GM23338 (cell line): Measurements from ENCODE around the gene IRGM. TPM values are rescaled to one million over a fixed set of nuclear protein-coding genes. Genes with fewer than 3 reads are reported as not detected.
"Not testable (repeated sequence)": the region's sequence is repeated elsewhere in the genome, so short reads cannot be mapped to it uniquely, and the experiment has no call there.

Experiments
- ATAC-seq: fragments of 200-7000 bp; cut with Tn5 transposase; 3 replicates; pipeline ENCODE4 v1.9.1; 2020
- DNase-seq: peaks from one replicate; pipeline ENCODE4 v3.0.0-alpha.2; 2015; ENCODE audit warnings: low spot score
- H2AFZ ChIP-seq: fragments of 200-600 bp; sonication (generic); 2 replicates; pipeline ENCODE4 v1.8.0; 2016; ENCODE audit warnings: antibody characterized with exemption, mild to moderate bottlenecking, moderate library complexity
- H3F3A ChIP-seq: fragments of 200-600 bp; sonication (generic); replicated peaks from 2 replicates; pipeline ENCODE4 v1.8.0; 2017; ENCODE audit warnings: antibody characterized with exemption, mixed run types, low read depth
- H3K27ac ChIP-seq: fragments of 200-600 bp; sonication (generic); 2 replicates; pipeline ENCODE4 v1.6.1; 2016; ENCODE audit warnings: low read depth
- H3K27me3 ChIP-seq: fragments of 200-600 bp; sonication (generic); 2 replicates; pipeline ENCODE4 v1.8.0; 2016; ENCODE audit warnings: mild to moderate bottlenecking, mixed run types, moderate library complexity; ENCODE audit not compliant: insufficient read depth
- H3K36me3 ChIP-seq: fragments of 200-600 bp; sonication (generic); 2 replicates; pipeline ENCODE4 v1.8.0; 2016; ENCODE audit warnings: mild to moderate bottlenecking; ENCODE audit not compliant: insufficient read depth
- H3K4me1 ChIP-seq: fragments of 200-600 bp; sonication (generic); 2 replicates; pipeline ENCODE4 v1.8.0; 2016; ENCODE audit warnings: mild to moderate bottlenecking, moderate library complexity; ENCODE audit not compliant: insufficient read depth
- H3K4me2 ChIP-seq: fragments of 200-600 bp; sonication (generic); 2 replicates; pipeline ENCODE4 v1.7.1; 2017; ENCODE audit warnings: mixed run types
- H3K4me3 ChIP-seq: fragments of 200-600 bp; sonication (generic); 2 replicates; pipeline ENCODE4 v1.6.1; 2016; ENCODE audit warnings: mixed run types
- H3K79me2 ChIP-seq: fragments of 200-600 bp; sonication (generic); replicated peaks from 2 replicates; pipeline ENCODE4 v1.8.0; 2017; ENCODE audit warnings: mild to moderate bottlenecking; ENCODE audit not compliant: insufficient read depth
- H3K9me2 ChIP-seq: fragments of 200-600 bp; sonication (generic); 2 replicates; pipeline ENCODE4 v1.8.0; 2017; ENCODE audit not compliant: insufficient read depth
- H4K20me1 ChIP-seq: fragments of 200-600 bp; sonication (generic); replicated peaks from 2 replicates; pipeline ENCODE4 v1.8.0; 2017; ENCODE audit warnings: mild to moderate bottlenecking; ENCODE audit not compliant: insufficient read depth
- H3K27ac Mint-ChIP-seq: 2 replicates; pipeline ENCODE4 v1.8.0; 2020; ENCODE audit warnings: inconsistent platforms, mild to moderate bottlenecking, moderate library complexity, mixed read lengths
- H3K27me3 Mint-ChIP-seq: 3 replicates; pipeline ENCODE4 v1.8.0; 2022; ENCODE audit warnings: low read depth, mild to moderate bottlenecking, moderate library complexity, mixed read lengths, inconsistent platforms; ENCODE audit not compliant: insufficient read depth, poor library complexity
- H3K36me3 Mint-ChIP-seq: 3 replicates; pipeline ENCODE4 v1.8.0; 2021; ENCODE audit warnings: low read depth, mild to moderate bottlenecking, inconsistent platforms, moderate library complexity, mixed read lengths
- H3K4me1 Mint-ChIP-seq: 3 replicates; pipeline ENCODE4 v1.8.0; 2020; ENCODE audit warnings: mild to moderate bottlenecking, inconsistent platforms, mixed read lengths
- H3K4me3 Mint-ChIP-seq: 3 replicates; pipeline ENCODE4 v1.8.0; 2021; ENCODE audit warnings: moderate library complexity, mild to moderate bottlenecking, inconsistent platforms, mixed read lengths
- H3K9me3 Mint-ChIP-seq: 3 replicates; pipeline ENCODE4 v1.8.0; 2020; ENCODE audit warnings: moderate library complexity, mild to moderate bottlenecking, inconsistent platforms, mixed read lengths
- CREB1 ChIP-seq: fragments of 250-450 bp; sonication (Bioruptor Pico); IDR thresholded peaks from 2 replicates; pipeline ENCODE4 v1.5.0; 2020; ENCODE audit warnings: low read depth, mild to moderate bottlenecking, moderate library complexity
- EZH2 ChIP-seq: fragments of 200-600 bp; sonication (generic); IDR thresholded peaks from one replicate; pipeline ENCODE4 v1.8.0; 2017; ENCODE audit warnings: antibody characterized with exemption, mild to moderate bottlenecking, low read depth; ENCODE audit not compliant: unreplicated experiment
- EZH2phosphoT487 ChIP-seq: fragments of 200-600 bp; sonication (generic); IDR thresholded peaks from one replicate; pipeline ENCODE4 v1.8.1; 2018; ENCODE audit warnings: antibody characterized with exemption; ENCODE audit not compliant: unreplicated experiment
- JUNB ChIP-seq: IDR thresholded peaks from one replicate; pipeline ENCODE4 v1.6.1; 2016; ENCODE audit warnings: antibody characterized with exemption; ENCODE audit not compliant: unreplicated experiment
- POLR2AphosphoS5 ChIP-seq: IDR thresholded peaks from 2 replicates; pipeline ENCODE4 v1.6.1; 2016; ENCODE audit warnings: antibody characterized with exemption, low read depth
- STAT1 ChIP-seq: IDR thresholded peaks from one replicate; pipeline ENCODE4 v1.6.1; 2016; ENCODE audit warnings: antibody characterized with exemption; ENCODE audit not compliant: unreplicated experiment
- polyA plus RNA-seq: library from polyadenylated mRNA; unstranded; fragments of >200 nt; fragmentation: Nextera tagmentation; extraction: Ambion mirVana; gene quantifications from 2 replicates; pipeline ENCODE4 v1.2.1, GENCODE V29; 2016
- total RNA-seq: library from RNA; depleted of rRNA; stranded (reverse); fragments of >200 nt; shearing (Covaris generic); gene quantifications from 2 replicates; pipeline ENCODE4 v1.2.3, GENCODE V29; 2014
- TF ChIP-seq, protein P1 (sequence below): fragments of 250-450 bp; sonication (Bioruptor Pico); IDR thresholded peaks from 2 replicates; pipeline ENCODE4 v1.5.0; 2020; ENCODE audit warnings: mild to moderate bottlenecking, moderate library complexity

The IRGM gene
- total and polyA plus RNA-seq, 2 experiments from 2014 or later, result not detected

DNA sequence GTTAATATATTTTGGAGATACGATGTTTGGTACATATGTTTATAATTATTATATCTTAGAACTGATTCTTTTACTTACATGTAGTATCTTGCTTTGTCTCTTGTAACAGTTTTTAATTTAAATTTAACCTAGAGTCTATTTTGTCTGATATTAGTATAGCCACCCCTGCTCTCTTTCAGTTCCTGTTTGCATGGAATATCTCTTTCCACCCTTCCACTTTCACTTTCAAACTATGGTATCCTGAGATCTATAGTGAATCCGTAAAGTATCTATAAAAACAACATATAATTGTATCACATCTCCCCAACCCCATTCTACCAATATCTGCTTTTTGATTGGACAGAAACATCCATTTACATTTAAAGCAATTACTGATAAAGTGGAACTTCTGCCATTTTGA lies 7.2 kb downstream of the IRGM start:
- no peak overlapping the region for H2AFZ ChIP-seq
- H3K4me1 Mint-ChIP-seq, result peaks cover 8% of the 10 kb centered on the region
- H3K27me3 ChIP-seq, result no peaks in the 10 kb centered on the region
- H3K9me3 Mint-ChIP-seq, result peaks cover 2% of the 10 kb centered on the region; the same call in 2 of the 3 replicates
- no peaks in the 10 kb centered on the region for H3K36me3 Mint-ChIP-seq
- no peaks in the 10 kb centered on the region for H3K79me2 ChIP-seq
- DNase-seq (no peak), ATAC-seq (no peak)
- no peak overlapping the region for H3K27ac Mint-ChIP-seq
- H3K9me2 ChIP-seq, result no peaks in the 10 kb centered on the region
- TF ChIP-seq POLR2AphosphoS5, result no peak
- no peak for TF ChIP-seq STAT1
- no peak for TF ChIP-seq JUNB
- no peak for TF ChIP-seq CREB1 (CRISPR knock-in tag)
- no peak for TF ChIP-seq EZH2phosphoT487
- no peak overlapping the region for H3K27ac ChIP-seq
- H3K4me2 ChIP-seq, result no peak overlapping the region
- H3K4me3 ChIP-seq, result no peak overlapping the region
- H3K4me3 Mint-ChIP-seq, result no peak overlapping the region
- no peaks in the 10 kb centered on the region for H3F3A ChIP-seq
- no peaks in the 10 kb centered on the region for H3K36me3 ChIP-seq
- no peaks in the 10 kb centered on the region for H3K27me3 Mint-ChIP-seq
- no peaks in the 10 kb centered on the region for H4K20me1 ChIP-seq
- no peaks in the 10 kb centered on the region for H3K4me1 ChIP-seq

DNA sequence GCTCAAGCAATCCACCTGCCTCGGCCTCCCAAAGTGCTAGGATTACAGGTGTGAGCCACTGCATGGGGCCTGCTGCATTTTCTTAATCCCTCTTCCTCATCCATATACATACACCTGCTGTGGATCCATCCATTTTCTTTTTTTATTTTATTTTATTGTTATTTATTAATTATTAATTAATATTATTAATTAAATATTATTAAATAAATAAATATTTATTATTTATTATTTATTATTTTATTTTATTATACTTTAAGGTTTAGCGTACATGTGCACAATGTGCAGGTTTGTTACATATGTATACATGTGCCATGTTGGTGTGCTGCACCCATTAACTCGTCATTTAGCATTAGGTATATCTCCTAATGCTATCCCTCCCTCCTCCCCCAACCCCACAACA lies 10.4 kb downstream of the IRGM start:
- H3K27ac Mint-ChIP-seq, H3K79me2 ChIP-seq, H3K4me3 Mint-ChIP-seq, H3K27me3 ChIP-seq, H4K20me1 ChIP-seq, H3K4me3 ChIP-seq, H2AFZ ChIP-seq, H3K4me1 ChIP-seq, H3K4me2 ChIP-seq, H3K4me1 Mint-ChIP-seq, H3K36me3 ChIP-seq, ATAC-seq, H3F3A ChIP-seq, H3K9me2 ChIP-seq, DNase-seq, H3K36me3 Mint-ChIP-seq, H3K27ac ChIP-seq, H3K27me3 Mint-ChIP-seq: not testable (repeated sequence)
- peaks cover 26% of the 10 kb centered on the region for H3K9me3 Mint-ChIP-seq

DNA sequence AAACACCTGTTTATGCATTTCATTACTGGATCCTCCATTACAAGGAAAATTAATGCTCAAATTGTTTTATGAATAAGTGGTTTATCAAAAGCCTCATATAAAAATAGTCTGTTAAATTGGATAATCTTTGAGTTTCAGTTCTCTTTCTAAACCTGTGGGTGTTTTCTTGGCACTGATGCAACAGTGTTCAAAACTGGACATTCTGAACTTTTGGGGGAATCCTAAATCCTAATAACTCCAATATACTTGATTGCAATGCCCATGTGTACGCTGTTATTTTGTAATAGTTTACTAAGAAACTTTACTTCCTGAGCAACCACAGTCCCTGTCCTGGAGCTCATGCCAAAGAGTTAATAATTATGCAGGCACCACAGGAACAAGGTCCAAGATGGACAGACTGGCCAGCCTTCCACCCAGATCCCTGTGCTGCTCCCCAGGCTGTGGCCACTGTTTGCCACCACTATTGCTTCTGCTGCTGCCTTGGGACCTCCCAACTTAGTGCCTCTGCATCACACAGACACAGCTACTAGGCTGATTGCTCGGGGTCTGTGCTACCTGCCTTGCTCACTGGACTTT lies 14.0 kb downstream of the IRGM start:
- Histone ChIP-seq H3K27ac (no peak overlapping the region), H3K4me2 (no peak overlapping the region), H2AFZ (no peak overlapping the region), H4K20me1 (no peaks in the 10 kb centered on the region), H3K79me2 (no peaks in the 10 kb centered on the region), H3K9me2 (no peaks in the 10 kb centered on the region), H3K4me1 (no peaks in the 10 kb centered on the region), H3K27me3 (no peaks in the 10 kb centered on the region), H3K36me3 (no peaks in the 10 kb centered on the region), H3F3A (no peaks in the 10 kb centered on the region), H3K4me3 (no peak overlapping the region)
- Mint-ChIP-seq H3K9me3 (peaks cover 50% of the 10 kb centered on the region), H3K4me3 (no peak overlapping the region), H3K27ac (no peak overlapping the region), H3K4me1 (no peaks in the 10 kb centered on the region), H3K27me3 (peaks cover 2% of the 10 kb centered on the region), H3K36me3 (peaks cover 3% of the 10 kb centered on the region; the same call in 1 of the 3 replicates)
- no peak for ATAC-seq
- no peak for DNase-seq
- TF ChIP-seq STAT1 (no peak), POLR2AphosphoS5 (no peak), CREB1 (CRISPR knock-in tag) (no peak), EZH2 (no peak), JUNB (no peak)
- TF ChIP-seq, protein P1, sequence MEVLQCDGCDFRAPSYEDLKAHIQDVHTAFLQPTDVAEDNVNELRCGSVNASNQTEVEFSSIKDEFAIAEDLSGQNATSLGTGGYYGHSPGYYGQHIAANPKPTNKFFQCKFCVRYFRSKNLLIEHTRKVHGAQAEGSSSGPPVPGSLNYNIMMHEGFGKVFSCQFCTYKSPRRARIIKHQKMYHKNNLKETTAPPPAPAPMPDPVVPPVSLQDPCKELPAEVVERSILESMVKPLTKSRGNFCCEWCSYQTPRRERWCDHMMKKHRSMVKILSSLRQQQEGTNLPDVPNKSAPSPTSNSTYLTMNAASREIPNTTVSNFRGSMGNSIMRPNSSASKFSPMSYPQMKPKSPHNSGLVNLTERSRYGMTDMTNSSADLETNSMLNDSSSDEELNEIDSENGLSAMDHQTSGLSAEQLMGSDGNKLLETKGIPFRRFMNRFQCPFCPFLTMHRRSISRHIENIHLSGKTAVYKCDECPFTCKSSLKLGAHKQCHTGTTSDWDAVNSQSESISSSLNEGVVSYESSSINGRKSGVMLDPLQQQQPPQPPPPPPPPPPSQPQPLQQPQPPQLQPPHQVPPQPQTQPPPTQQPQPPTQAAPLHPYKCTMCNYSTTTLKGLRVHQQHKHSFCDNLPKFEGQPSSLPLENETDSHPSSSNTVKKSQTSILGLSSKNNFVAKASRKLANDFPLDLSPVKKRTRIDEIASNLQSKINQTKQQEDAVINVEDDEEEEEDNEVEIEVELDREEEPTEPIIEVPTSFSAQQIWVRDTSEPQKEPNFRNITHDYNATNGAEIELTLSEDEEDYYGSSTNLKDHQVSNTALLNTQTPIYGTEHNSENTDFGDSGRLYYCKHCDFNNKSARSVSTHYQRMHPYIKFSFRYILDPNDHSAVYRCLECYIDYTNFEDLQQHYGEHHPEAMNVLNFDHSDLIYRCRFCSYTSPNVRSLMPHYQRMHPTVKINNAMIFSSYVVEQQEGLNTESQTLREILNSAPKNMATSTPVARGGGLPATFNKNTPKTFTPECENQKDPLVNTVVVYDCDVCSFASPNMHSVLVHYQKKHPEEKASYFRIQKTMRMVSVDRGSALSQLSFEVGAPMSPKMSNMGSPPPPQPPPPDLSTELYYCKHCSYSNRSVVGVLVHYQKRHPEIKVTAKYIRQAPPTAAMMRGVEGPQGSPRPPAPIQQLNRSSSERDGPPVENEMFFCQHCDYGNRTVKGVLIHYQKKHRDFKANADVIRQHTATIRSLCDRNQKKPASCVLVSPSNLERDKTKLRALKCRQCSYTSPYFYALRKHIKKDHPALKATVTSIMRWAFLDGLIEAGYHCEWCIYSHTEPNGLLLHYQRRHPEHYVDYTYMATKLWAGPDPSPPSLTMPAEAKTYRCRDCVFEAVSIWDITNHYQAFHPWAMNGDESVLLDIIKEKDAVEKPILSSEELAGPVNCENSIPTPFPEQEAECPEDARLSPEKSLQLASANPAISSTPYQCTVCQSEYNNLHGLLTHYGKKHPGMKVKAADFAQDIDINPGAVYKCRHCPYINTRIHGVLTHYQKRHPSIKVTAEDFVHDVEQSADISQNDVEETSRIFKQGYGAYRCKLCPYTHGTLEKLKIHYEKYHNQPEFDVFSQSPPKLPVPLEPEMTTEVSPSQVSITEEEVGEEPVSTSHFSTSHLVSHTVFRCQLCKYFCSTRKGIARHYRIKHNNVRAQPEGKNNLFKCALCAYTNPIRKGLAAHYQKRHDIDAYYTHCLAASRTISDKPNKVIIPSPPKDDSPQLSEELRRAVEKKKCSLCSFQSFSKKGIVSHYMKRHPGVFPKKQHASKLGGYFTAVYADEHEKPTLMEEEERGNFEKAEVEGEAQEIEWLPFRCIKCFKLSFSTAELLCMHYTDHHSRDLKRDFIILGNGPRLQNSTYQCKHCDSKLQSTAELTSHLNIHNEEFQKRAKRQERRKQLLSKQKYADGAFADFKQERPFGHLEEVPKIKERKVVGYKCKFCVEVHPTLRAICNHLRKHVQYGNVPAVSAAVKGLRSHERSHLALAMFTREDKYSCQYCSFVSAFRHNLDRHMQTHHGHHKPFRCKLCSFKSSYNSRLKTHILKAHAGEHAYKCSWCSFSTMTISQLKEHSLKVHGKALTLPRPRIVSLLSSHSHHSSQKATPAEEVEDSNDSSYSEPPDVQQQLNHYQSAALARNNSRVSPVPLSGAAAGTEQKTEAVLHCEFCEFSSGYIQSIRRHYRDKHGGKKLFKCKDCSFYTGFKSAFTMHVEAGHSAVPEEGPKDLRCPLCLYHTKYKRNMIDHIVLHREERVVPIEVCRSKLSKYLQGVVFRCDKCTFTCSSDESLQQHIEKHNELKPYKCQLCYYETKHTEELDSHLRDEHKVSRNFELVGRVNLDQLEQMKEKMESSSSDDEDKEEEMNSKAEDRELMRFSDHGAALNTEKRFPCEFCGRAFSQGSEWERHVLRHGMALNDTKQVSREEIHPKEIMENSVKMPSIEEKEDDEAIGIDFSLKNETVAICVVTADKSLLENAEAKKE (CRISPR knock-in tag), result no peak
